ENCODE measurements around the gene PPP2R5E.

GRCh38 chr14:63504648-63505047 is 38.5 kb downstream of the PPP2R5E start:
- TF ChIP-seq FOXP2 (optimal IDR thresholded peaks at IDR 0.05; ENCODE audit: control extremely low read depth, extremely low read length, insufficient read depth) (no peak), POLR2AphosphoS5 (IDR thresholded peaks at IDR 0.05; ENCODE audit: borderline replicate concordance, low read depth, low read length) (no peak), EZH2 (IDR thresholded peaks at IDR 0.05) (no peak)
